B cell (primary cell): ENCODE data around the gene PTPRN2.

Experiments used
- CTCF ChIP-seq: fragments of 200-600 bp; IDR thresholded peaks from one replicate; pipeline ENCODE4 v1.8.0; 2022; ENCODE audit warnings: antibody characterized with exemption, mild to moderate bottlenecking
- EZH2 ChIP-seq: IDR thresholded peaks from 2 replicates; pipeline ENCODE4 v1.6.1; 2012; ENCODE audit warnings: borderline replicate concordance, low read depth, mild to moderate bottlenecking, moderate library complexity, low read length; ENCODE audit not compliant: insufficient read depth, poor library complexity, severe bottlenecking

- TF ChIP-seq CTCF, result no peak
- TF ChIP-seq EZH2, result no peak
Observed at GRCh38 chr7:157910446-157910845, 677.2 kb downstream of the PTPRN2 start.
